GM18507 (cell line): ENCODE measurements around the gene NUP58.
"Not testable (repeated sequence)": the region's sequence is repeated elsewhere in the genome, so short reads cannot be mapped to it uniquely, and the experiment has no call there.

Experiments used
- DNase-seq: peaks from one replicate; pipeline ENCODE4 v3.0.0; 2011; ENCODE audit warnings: low read depth; ENCODE audit not compliant: insufficient read length; ENCODE audit errors: extremely low spot score
- FAIRE-seq: peaks from 2 replicates; lab custom pipeline; 2011; peaks lifted over from hg19 to GRCh38; lab: Jason Lieb, UNC

NUP58 gene

GRCh38 chr13:25295701-25296100 lies 5.7 kb upstream of the NUP58 start:
- FAIRE-seq (no peak), DNase-seq (no peak)

- FAIRE-seq = no peak
Measured at GRCh38 chr13:25300861-25301346, 521 bp upstream of the NUP58 start.

GRCh38 chr13:25302121-25302520 lies 696 bp downstream of the NUP58 start:
- FAIRE-seq = no peak

More at GRCh38 chr13:25300861-25301346, 521 bp upstream of the NUP58 start:
- no peak for DNase-seq

GRCh38 chr13:25306671-25307464 lies 5.4 kb downstream of the NUP58 start:
- no peak for FAIRE-seq
- DNase-seq = no peak

More at GRCh38 chr13:25302121-25302520, 696 bp downstream of the NUP58 start:
- DNase-seq = no peak

- no peak for FAIRE-seq
Measured at GRCh38 chr13:25310891-25311290, 9.5 kb downstream of the NUP58 start.

GRCh38 chr13:25318946-25319345 lies 17.5 kb downstream of the NUP58 start:
- DNase-seq, FAIRE-seq: not testable (repeated sequence)

More at GRCh38 chr13:25310891-25311290, 9.5 kb downstream of the NUP58 start:
- no peak for DNase-seq

GRCh38 chr13:25319771-25320170 lies 18.3 kb downstream of the NUP58 start:
- no peak for FAIRE-seq
- DNase-seq = no peak

- FAIRE-seq (no peak), DNase-seq (no peak)
Measured at GRCh38 chr13:25324100-25324499, 22.7 kb downstream of the NUP58 start.

GRCh38 chr13:25329706-25330105 lies 28.3 kb downstream of the NUP58 start:
- FAIRE-seq = no peak
- DNase-seq = no peak

GRCh38 chr13:25330541-25330940 lies 29.1 kb downstream of the NUP58 start:
- DNase-seq (no peak), FAIRE-seq (no peak)

- no peak for DNase-seq
Measured at GRCh38 chr13:25335856-25336255, 34.4 kb downstream of the NUP58 start.

GRCh38 chr13:25345576-25345975 lies 44.2 kb downstream of the NUP58 start:
- DNase-seq (no peak), FAIRE-seq (no peak)

More at GRCh38 chr13:25335856-25336255, 34.4 kb downstream of the NUP58 start:
- no peak for FAIRE-seq

- no peak for FAIRE-seq
- no peak for DNase-seq
Measured at GRCh38 chr13:25347151-25347550, 45.7 kb downstream of the NUP58 start.

GRCh38 chr13:25351404-25351803 lies 50.0 kb downstream of the NUP58 start:
- no peak for DNase-seq
- FAIRE-seq = no peak

- DNase-seq (no peak), FAIRE-seq (no peak)
Measured at GRCh38 chr13:25352230-25352629, 50.8 kb downstream of the NUP58 start.

GRCh38 chr13:25352806-25353205 lies 51.4 kb downstream of the NUP58 start:
- no peak for FAIRE-seq
- DNase-seq = no peak

- FAIRE-seq = no peak
- no peak for DNase-seq
Measured at GRCh38 chr13:25353344-25353743, 51.9 kb downstream of the NUP58 start.

- no peak for DNase-seq
- FAIRE-seq = no peak
Measured at GRCh38 chr13:25354377-25354776, 53.0 kb downstream of the NUP58 start.

- DNase-seq, FAIRE-seq: not testable (repeated sequence)
Measured at GRCh38 chr13:25360443-25360842, 59.0 kb downstream of the NUP58 start.

- no peak for FAIRE-seq
- DNase-seq = no peak
Measured at GRCh38 chr13:25365720-25366235, 64.4 kb downstream of the NUP58 start.
